Trophoblast cell (in vitro differentiated cells and primary cell): Measurements from ENCODE around the gene CNTN2.

Source experiments
- DNase-seq, 2 donors: peaks; one replicate each; pipeline ENCODE4 v3.0.0-alpha.2; 2016
- H2AFZ ChIP-seq: 2 replicates; pipeline ENCODE4 v1.6.1; 2013; ENCODE audit warnings: low read length, moderate library complexity, mild to moderate bottlenecking; ENCODE audit not compliant: insufficient read depth, poor library complexity
- H2AK5ac ChIP-seq: 2 replicates; pipeline ENCODE4 v1.6.1; 2013; ENCODE audit warnings: mild to moderate bottlenecking, low read length
- H2BK120ac ChIP-seq: 2 replicates; pipeline ENCODE4 v1.6.1; 2013; ENCODE audit warnings: low read length, mild to moderate bottlenecking, moderate library complexity; ENCODE audit not compliant: insufficient read depth, poor library complexity
- H2BK12ac ChIP-seq: 2 replicates; pipeline ENCODE4 v1.6.1; 2013; ENCODE audit warnings: mild to moderate bottlenecking, low read length, moderate library complexity
- H2BK5ac ChIP-seq: 2 replicates; pipeline ENCODE4 v1.6.1; 2013; ENCODE audit warnings: low read length, low read depth, moderate library complexity, mild to moderate bottlenecking; ENCODE audit not compliant: poor library complexity
- H3K14ac ChIP-seq: 2 replicates; pipeline ENCODE4 v1.6.1; 2013; ENCODE audit warnings: mild to moderate bottlenecking, low read length
- H3K18ac ChIP-seq: 2 replicates; pipeline ENCODE4 v1.6.1; 2013; ENCODE audit warnings: mild to moderate bottlenecking, low read length
- H3K23ac ChIP-seq: 2 replicates; pipeline ENCODE4 v1.6.1; 2013; ENCODE audit warnings: low read length
- H3K27ac ChIP-seq: 2 replicates; pipeline ENCODE4 v1.5.1; 2013; ENCODE audit warnings: low read depth, mild to moderate bottlenecking, inconsistent platforms, low read length, moderate library complexity
- H3K27me3 ChIP-seq: 2 replicates; pipeline ENCODE4 v1.6.1; 2013; ENCODE audit warnings: inconsistent platforms, mild to moderate bottlenecking, low read length, moderate library complexity; ENCODE audit not compliant: insufficient read depth
- H3K36me3 ChIP-seq, 2 experiments: 1 replicate in 1 of 2; 2 replicates in 1 of 2; pipeline ENCODE4 v1.6.1; 2013; ENCODE audit warnings: low read length in 2 of 2, mild to moderate bottlenecking in 2 of 2, moderate library complexity in 1 of 2; ENCODE audit not compliant: insufficient read depth in 2 of 2, control insufficient read depth in 1 of 2
- H3K4ac ChIP-seq: 2 replicates; pipeline ENCODE4 v1.6.1; 2013; ENCODE audit warnings: low read depth, mild to moderate bottlenecking, low read length, moderate library complexity
- H3K4me1 ChIP-seq, 2 experiments: 1 replicate in 1 of 2; 2 replicates in 1 of 2; pipeline ENCODE4 v1.6.1; 2013; ENCODE audit warnings: low read length in 2 of 2, mild to moderate bottlenecking in 2 of 2, moderate library complexity in 1 of 2; ENCODE audit not compliant: insufficient read depth in 2 of 2, control insufficient read depth in 1 of 2
- H3K4me2 ChIP-seq: 2 replicates; pipeline ENCODE4 v1.6.1; 2013; ENCODE audit warnings: inconsistent platforms, mild to moderate bottlenecking, low read length, moderate library complexity
- H3K4me3 ChIP-seq: 2 replicates; pipeline ENCODE4 v1.5.1; 2013; ENCODE audit warnings: mild to moderate bottlenecking, low read depth, low read length, inconsistent platforms
- H3K79me1 ChIP-seq: one replicate; pipeline ENCODE4 v1.6.1; 2013; ENCODE audit warnings: low read length
- H3K79me2 ChIP-seq: 2 replicates; pipeline ENCODE4 v1.6.1; 2013; ENCODE audit warnings: low read length, mild to moderate bottlenecking; ENCODE audit not compliant: control insufficient read depth, insufficient read depth, poor library complexity
- H3K9ac ChIP-seq: 2 replicates; pipeline ENCODE4 v1.6.1; 2013; ENCODE audit warnings: mild to moderate bottlenecking, low read length
- H3K9me3 ChIP-seq: 2 replicates; pipeline ENCODE4 v1.6.1; 2013; ENCODE audit warnings: low read depth, mild to moderate bottlenecking, control low read depth, inconsistent platforms, low read length; ENCODE audit not compliant: insufficient read depth
- H4K12ac ChIP-seq: 2 replicates; pipeline ENCODE4 v1.6.1; 2013; ENCODE audit warnings: low read depth, mild to moderate bottlenecking, low read length, moderate library complexity
- H4K8ac ChIP-seq: 2 replicates; pipeline ENCODE4 v1.6.1; 2013; ENCODE audit warnings: low read depth, mild to moderate bottlenecking, low read length, moderate library complexity
- H4K91ac ChIP-seq: one replicate; pipeline ENCODE4 v1.6.1; 2013; ENCODE audit warnings: low read depth, mild to moderate bottlenecking, low read length, moderate library complexity
- WGBS: extraction: QIAGEN DNeasy Blood & Tissue Kit; methylation state at CpG from one replicate; pipeline ENCODE4 v1.1.7; 2013; ENCODE audit warnings: missing lambda C conversion rate; ENCODE audit not compliant: insufficient read length, insufficient coverage; ENCODE audit errors: extremely low coverage; 5-methylcytosine and 5-hydroxymethylcytosine counted together

CNTN2 gene

GRCh38 chr1:205020466-205020865 is 22.5 kb upstream of the CNTN2 start:
- Histone ChIP-seq H3K4me2 (no peak overlapping the region), H2AK5ac (no peak overlapping the region), H2BK120ac (no peak overlapping the region), H3K79me2 (no peaks in the 10 kb centered on the region), H3K14ac (no peak overlapping the region), H4K91ac (no peak overlapping the region), H3K36me3 (no peaks in the 10 kb centered on the region), H2AFZ (no peak overlapping the region), H4K12ac (no peak overlapping the region), H3K9me3 (peaks cover 2% of the 10 kb centered on the region), H2BK5ac (no peak overlapping the region), H3K79me1 (no peaks in the 10 kb centered on the region), H2BK12ac (no peak overlapping the region), H3K18ac (no peak overlapping the region), H4K8ac (no peak overlapping the region), H3K27ac (no peak overlapping the region), H3K27me3 (no peaks in the 10 kb centered on the region), H3K4me1 (no peaks in the 10 kb centered on the region), H3K4me3 (no peak overlapping the region), H3K4ac (no peak overlapping the region), H3K9ac (no peak overlapping the region), H3K23ac (no peak overlapping the region)
- WGBS, result no CpG with 5 or more reads among the region's 9 CpGs
- no peak for DNase-seq

GRCh38 chr1:205024679-205025078 is 18.3 kb upstream of the CNTN2 start:
- Histone ChIP-seq H2AK5ac (no peak overlapping the region), H2BK5ac (no peak overlapping the region), H3K27me3 (no peaks in the 10 kb centered on the region), H4K8ac (no peak overlapping the region), H3K18ac (no peak overlapping the region), H3K27ac (no peak overlapping the region), H2AFZ (no peak overlapping the region), H2BK120ac (no peak overlapping the region), H3K4me1 (no peaks in the 10 kb centered on the region), H3K23ac (no peak overlapping the region), H3K79me2 (no peaks in the 10 kb centered on the region), H3K36me3 (no peaks in the 10 kb centered on the region), H3K9me3 (peaks cover 2% of the 10 kb centered on the region), H3K4me2 (no peak overlapping the region), H2BK12ac (no peak overlapping the region), H3K79me1 (no peaks in the 10 kb centered on the region), H3K4ac (no peak overlapping the region), H4K91ac (no peak overlapping the region), H4K12ac (no peak overlapping the region), H3K14ac (no peak overlapping the region), H3K9ac (no peak overlapping the region), H3K4me3 (no peak overlapping the region)
- 100% methylated on average over 1 of the region's 2 CpGs for WGBS
- no peak for DNase-seq

GRCh38 chr1:205025239-205025638 is 17.8 kb upstream of the CNTN2 start:
- Histone ChIP-seq H4K8ac (no peak overlapping the region), H2AK5ac (no peak overlapping the region), H3K14ac (no peak overlapping the region), H2BK120ac (no peak overlapping the region), H2BK12ac (no peak overlapping the region), H2AFZ (no peak overlapping the region), H3K9ac (no peak overlapping the region), H4K91ac (no peak overlapping the region), H3K27me3 (no peaks in the 10 kb centered on the region), H3K27ac (no peak overlapping the region), H4K12ac (no peak overlapping the region), H3K36me3 (no peaks in the 10 kb centered on the region), H3K79me1 (no peaks in the 10 kb centered on the region), H3K23ac (no peak overlapping the region), H3K4ac (no peak overlapping the region), H3K18ac (no peak overlapping the region), H2BK5ac (no peak overlapping the region), H3K4me1 (no peaks in the 10 kb centered on the region), H3K4me3 (peak overlapping the region; percentile 42), H3K4me2 (no peak overlapping the region), H3K79me2 (no peaks in the 10 kb centered on the region), H3K9me3 (peaks cover 2% of the 10 kb centered on the region)
- no peak for DNase-seq
- no CpG with 5 or more reads among the region's 16 CpGs for WGBS

- no CpG with 5 or more reads among the region's 6 CpGs for WGBS
- H2AFZ ChIP-seq, result no peak overlapping the region
- H3K18ac ChIP-seq, result no peak overlapping the region
- DNase-seq, result no peak
- H3K4me3 ChIP-seq, result no peak overlapping the region
- no peak overlapping the region for H4K12ac ChIP-seq
- no peak overlapping the region for H2BK12ac ChIP-seq
- H3K14ac ChIP-seq, result no peak overlapping the region
- H3K9ac ChIP-seq, result no peak overlapping the region
- H3K4me2 ChIP-seq, result no peak overlapping the region
- peaks cover 2% of the 10 kb centered on the region for H3K9me3 ChIP-seq
- no peak overlapping the region for H2BK120ac ChIP-seq
- H4K91ac ChIP-seq, result no peak overlapping the region
- no peaks in the 10 kb centered on the region for H3K79me2 ChIP-seq
- H3K4ac ChIP-seq, result no peak overlapping the region
- no peaks in the 10 kb centered on the region for H3K79me1 ChIP-seq
- no peak overlapping the region for H3K27ac ChIP-seq
- no peak overlapping the region for H3K23ac ChIP-seq
- no peaks in the 10 kb centered on the region for H3K4me1 ChIP-seq
- H4K8ac ChIP-seq, result no peak overlapping the region
- H3K36me3 ChIP-seq, result no peaks in the 10 kb centered on the region
- H2AK5ac ChIP-seq, result no peak overlapping the region
- no peaks in the 10 kb centered on the region for H3K27me3 ChIP-seq
- H2BK5ac ChIP-seq, result no peak overlapping the region
These were observed 16.8 kb upstream of the CNTN2 start for GRCh38 chr1:205026181-205026580.
